DND-41 (cell line): ENCODE data around the gene PHKB.

ENCODE experiments used
- EZH2 ChIP-seq: IDR thresholded peaks from 3 replicates; pipeline ENCODE4 v1.6.1; 2012; ENCODE audit warnings: borderline replicate concordance, low read depth, mild to moderate bottlenecking, moderate library complexity, low read length, inconsistent platforms; ENCODE audit not compliant: severe bottlenecking
- TF ChIP-seq, protein P1 (sequence below): IDR thresholded peaks from 2 replicates; pipeline ENCODE4 v1.5.1; 2012; ENCODE audit warnings: borderline replicate concordance, low read length, moderate library complexity, mild to moderate bottlenecking; ENCODE audit not compliant: poor library complexity, severe bottlenecking; ENCODE audit errors: extremely low read depth

GRCh38 chr16:47561286-47561685, 100.2 kb downstream of the PHKB start:
- TF ChIP-seq, protein P1, sequence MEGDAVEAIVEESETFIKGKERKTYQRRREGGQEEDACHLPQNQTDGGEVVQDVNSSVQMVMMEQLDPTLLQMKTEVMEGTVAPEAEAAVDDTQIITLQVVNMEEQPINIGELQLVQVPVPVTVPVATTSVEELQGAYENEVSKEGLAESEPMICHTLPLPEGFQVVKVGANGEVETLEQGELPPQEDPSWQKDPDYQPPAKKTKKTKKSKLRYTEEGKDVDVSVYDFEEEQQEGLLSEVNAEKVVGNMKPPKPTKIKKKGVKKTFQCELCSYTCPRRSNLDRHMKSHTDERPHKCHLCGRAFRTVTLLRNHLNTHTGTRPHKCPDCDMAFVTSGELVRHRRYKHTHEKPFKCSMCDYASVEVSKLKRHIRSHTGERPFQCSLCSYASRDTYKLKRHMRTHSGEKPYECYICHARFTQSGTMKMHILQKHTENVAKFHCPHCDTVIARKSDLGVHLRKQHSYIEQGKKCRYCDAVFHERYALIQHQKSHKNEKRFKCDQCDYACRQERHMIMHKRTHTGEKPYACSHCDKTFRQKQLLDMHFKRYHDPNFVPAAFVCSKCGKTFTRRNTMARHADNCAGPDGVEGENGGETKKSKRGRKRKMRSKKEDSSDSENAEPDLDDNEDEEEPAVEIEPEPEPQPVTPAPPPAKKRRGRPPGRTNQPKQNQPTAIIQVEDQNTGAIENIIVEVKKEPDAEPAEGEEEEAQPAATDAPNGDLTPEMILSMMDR, result no peak
- TF ChIP-seq EZH2, result no peak
